ENCODE measurements around the gene THAP4. TPM values are rescaled to one million over a fixed set of nuclear protein-coding genes. Genes with fewer than 3 reads are reported as not detected.

THAP4 gene
- total and polyA plus RNA-seq, 2 of the 13 experiments (the other 11 are each of a cell fraction or from before 2014, with no cell fraction given), result 59.7 to 75.7 TPM

GRCh38 chr2:241534701-241535375, 102.1 kb downstream of the THAP4 start (continued):
- peak; percentile 20 for TF ChIP-seq SKI (IDR thresholded peaks at IDR 0.05; ENCODE audit: partially characterized antibody)
- 0 out of 2 replicates have a peak, but pooled peaks have one; percentile 82 for TF ChIP-seq ZBTB42 (CRISPR knock-in tag; IDR thresholded peaks at IDR 0.05)
- no peak for TF ChIP-seq DR1 (CRISPR knock-in tag; IDR thresholded peaks at IDR 0.05)
- no peak for TF ChIP-seq FOXO1 (CRISPR knock-in tag; IDR thresholded peaks at IDR 0.05)
- TF ChIP-seq, protein P1, sequence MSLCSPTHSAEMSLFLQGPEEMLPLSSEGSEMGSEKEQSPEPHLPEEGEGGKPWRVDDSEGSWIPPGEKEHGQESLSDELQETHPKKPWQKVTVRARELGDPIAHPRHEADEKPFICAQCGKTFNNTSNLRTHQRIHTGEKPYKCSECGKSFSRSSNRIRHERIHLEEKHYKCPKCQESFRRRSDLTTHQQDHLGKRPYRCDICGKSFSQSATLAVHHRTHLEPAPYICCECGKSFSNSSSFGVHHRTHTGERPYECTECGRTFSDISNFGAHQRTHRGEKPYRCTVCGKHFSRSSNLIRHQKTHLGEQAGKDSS (CRISPR knock-in tag; IDR thresholded peaks at IDR 0.05; ENCODE audit: borderline replicate concordance, low read depth), result peak; percentile 29; the same call in 1 of the 2 replicates
- TF ChIP-seq REPIN1 (CRISPR knock-in tag; IDR thresholded peaks at IDR 0.05; ENCODE audit: borderline replicate concordance, low read depth), result peak; percentile 54; the same call in 1 of the 2 replicates
- 0 out of 2 replicates have a peak, but pooled peaks have one; percentile 20 for TF ChIP-seq RCOR2 (CRISPR knock-in tag; IDR thresholded peaks at IDR 0.05)
- no peak for TF ChIP-seq RAD51 (IDR thresholded peaks at IDR 0.05; ENCODE audit: borderline replicate concordance)
- no peak for TF ChIP-seq ZNF615 (CRISPR knock-in tag; IDR thresholded peaks at IDR 0.05; ENCODE audit: borderline replicate concordance)
- TF ChIP-seq ZFY (CRISPR knock-in tag; IDR thresholded peaks at IDR 0.05), result no peak
- TF ChIP-seq CREBL2 (CRISPR knock-in tag; IDR thresholded peaks at IDR 0.05; ENCODE audit: borderline replicate concordance), result no peak
- no peak for TF ChIP-seq ZNF619 (CRISPR knock-in tag; IDR thresholded peaks at IDR 0.05)
- no peak for TF ChIP-seq LCORL (IDR thresholded peaks at IDR 0.05)
- TF ChIP-seq LCORL (CRISPR knock-in tag; IDR thresholded peaks at IDR 0.05), result peak; percentile 87
- no peak for TF ChIP-seq ZNF556 (CRISPR knock-in tag; IDR thresholded peaks at IDR 0.05; ENCODE audit: borderline replicate concordance)
- no peak for TF ChIP-seq ZNF432 (CRISPR knock-in tag; IDR thresholded peaks at IDR 0.05; ENCODE audit: borderline replicate concordance)
- TF ChIP-seq, protein P2, sequence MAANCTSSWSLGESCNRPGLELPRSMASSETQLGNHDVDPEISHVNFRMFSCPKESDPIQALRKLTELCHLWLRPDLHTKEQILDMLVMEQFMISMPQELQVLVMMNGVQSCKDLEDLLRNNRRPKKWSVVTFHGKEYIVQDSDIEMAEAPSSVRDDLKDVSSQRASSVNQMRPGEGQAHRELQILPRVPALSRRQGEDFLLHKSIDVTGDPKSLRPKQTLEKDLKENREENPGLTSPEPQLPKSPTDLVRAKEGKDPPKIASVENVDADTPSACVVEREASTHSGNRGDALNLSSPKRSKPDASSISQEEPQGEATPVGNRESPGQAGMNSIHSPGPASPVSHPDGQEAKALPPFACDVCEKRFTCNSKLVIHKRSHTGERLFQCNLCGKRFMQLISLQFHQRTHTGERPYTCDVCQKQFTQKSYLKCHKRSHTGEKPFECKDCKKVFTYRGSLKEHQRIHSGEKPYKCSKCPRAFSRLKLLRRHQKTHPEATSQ (CRISPR knock-in tag; IDR thresholded peaks at IDR 0.05; ENCODE audit: borderline replicate concordance), result no peak
- TF ChIP-seq SAP130 (CRISPR knock-in tag; IDR thresholded peaks at IDR 0.05; ENCODE audit: low read depth), result peak; percentile 38; the same call in 1 of the 2 replicates
- 0 out of 2 replicates have a peak, but pooled peaks have one; percentile 17 for TF ChIP-seq ZNF614 (CRISPR knock-in tag; IDR thresholded peaks at IDR 0.05; ENCODE audit: borderline replicate concordance)
- TF ChIP-seq ARID3A (IDR thresholded peaks at IDR 0.05; ENCODE audit: low read depth, low read length), result no peak
- TF ChIP-seq KLF11 (CRISPR knock-in tag; IDR thresholded peaks at IDR 0.05), result no peak
- TF ChIP-seq ZNF44 (CRISPR knock-in tag; IDR thresholded peaks at IDR 0.05), result no peak
- peak; percentile 82; the same call in 1 of the 2 replicates for TF ChIP-seq ZNF292 (CRISPR knock-in tag; IDR thresholded peaks at IDR 0.05; ENCODE audit: borderline replicate concordance, low read depth)
- TF ChIP-seq SRF (IDR thresholded peaks at IDR 0.05; ENCODE audit: low read depth, low read length), result 0 out of 2 replicates have a peak, but pooled peaks have one; percentile 10
- no peak for TF ChIP-seq TEF (CRISPR knock-in tag; IDR thresholded peaks at IDR 0.05)
